Measurements from ENCODE around the gene LPO. TPM values are rescaled to one million over a fixed set of nuclear protein-coding genes. Genes with fewer than 3 reads are reported as not detected.

Gene LPO
- total RNA-seq, 2 donors from 2014 or later, result not detected

- no peaks in the 10 kb centered on the region for H3K9me3 ChIP-seq
- 79 to 92% methylated on average over 1 of the region's 1 CpG for WGBS, 2 donors
- H3K4me3 ChIP-seq, result no peak overlapping the region
- no peaks in the 10 kb centered on the region for H3K4me1 ChIP-seq
- no peaks in the 10 kb centered on the region for H3K27me3 ChIP-seq
- ATAC-seq (no peak), DNase-seq (no peak)
- H3K36me3 ChIP-seq (replicated peaks in 1 of 2; ENCODE audit: insufficient read depth in 1 of 2, low read depth in 2 of 2), result no peaks in the 10 kb centered on the region
- TF ChIP-seq CTCF (IDR thresholded peaks at IDR 0.05) (no peak), POLR2A (IDR thresholded peaks at IDR 0.05) (no peak)
- intact Hi-C loops (cut with DNase I), result no loop called here
- H3K27ac ChIP-seq, result no peak overlapping the region
Observed at GRCh38 chr17:58235821-58236220, 2.6 kb upstream of the LPO start.

GRCh38 chr17:58236394-58236793 is 2.0 kb upstream of the LPO start:
- WGBS, 2 donors, result 72 to 75% methylated on average over 2 of the region's 2 CpGs
- intact Hi-C loops (cut with DNase I), result no loop called here
- TF ChIP-seq POLR2A (IDR thresholded peaks at IDR 0.05) (no peak), CTCF (IDR thresholded peaks at IDR 0.05) (no peak)

GRCh38 chr17:58239987-58240386 is 1.6 kb downstream of the LPO start:
- Histone ChIP-seq H3K9me3 (no peaks in the 10 kb centered on the region), H3K36me3 (replicated peaks in 1 of 2; ENCODE audit: insufficient read depth in 1 of 2, low read depth in 2 of 2) (no peaks in the 10 kb centered on the region), H3K27ac (no peak overlapping the region), H3K4me3 (no peak overlapping the region), H3K4me1 (no peaks in the 10 kb centered on the region), H3K27me3 (no peaks in the 10 kb centered on the region)
- DNase-seq, result no peak
- ATAC-seq, result no peak
- TF ChIP-seq CTCF (IDR thresholded peaks at IDR 0.05) (no peak), POLR2A (IDR thresholded peaks at IDR 0.05) (no peak)
- WGBS, 2 donors, result 54 to 63% methylated on average over 1 of the region's 1 CpG
- intact Hi-C loops (cut with DNase I), result no loop called here

More at GRCh38 chr17:58236394-58236793, 2.0 kb upstream of the LPO start:
- Histone ChIP-seq H3K4me3 (no peak overlapping the region), H3K27me3 (no peaks in the 10 kb centered on the region), H3K27ac (no peak overlapping the region), H3K4me1 (no peaks in the 10 kb centered on the region), H3K9me3 (no peaks in the 10 kb centered on the region), H3K36me3 (replicated peaks in 1 of 2; ENCODE audit: insufficient read depth in 1 of 2, low read depth in 2 of 2) (no peaks in the 10 kb centered on the region)
- no peak for ATAC-seq
- DNase-seq, result no peak

DNA sequence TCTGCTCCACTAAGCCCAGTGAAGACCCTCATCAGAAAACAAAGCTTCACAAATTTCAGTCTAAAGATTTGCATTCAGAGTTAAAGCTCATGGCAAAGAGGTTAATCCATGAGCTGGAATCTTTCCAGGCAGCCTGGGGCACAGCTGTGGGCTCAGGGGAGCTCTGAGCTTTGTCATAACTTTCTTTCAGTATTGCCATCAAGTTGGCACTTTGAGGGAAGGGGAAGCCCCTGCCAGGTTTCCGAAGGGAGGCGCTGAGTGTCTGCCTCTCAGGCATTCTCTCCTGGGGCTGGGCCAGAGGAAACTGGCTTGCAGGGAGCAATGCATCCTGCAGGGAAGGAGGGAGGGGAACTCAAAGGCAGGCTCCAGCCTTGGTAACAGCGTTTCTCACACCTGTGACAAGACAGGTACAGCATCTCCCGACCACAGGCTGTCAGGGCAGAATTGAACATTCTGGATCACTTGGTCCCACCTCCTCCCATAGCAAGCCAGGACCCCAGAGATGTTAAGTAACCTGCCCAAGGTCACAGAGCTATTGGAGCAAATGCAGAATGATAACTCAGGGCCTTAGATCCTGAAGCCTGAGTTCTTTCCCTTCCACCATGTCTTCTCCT is 3.9 kb downstream of the LPO start:
- Histone ChIP-seq H3K4me1 (no peaks in the 10 kb centered on the region), H3K36me3 (replicated peaks in 1 of 2; ENCODE audit: insufficient read depth in 1 of 2, low read depth in 2 of 2) (no peaks in the 10 kb centered on the region), H3K27me3 (no peaks in the 10 kb centered on the region), H3K4me3 (no peak overlapping the region), H3K9me3 (no peaks in the 10 kb centered on the region), H3K27ac (no peak overlapping the region)
- ATAC-seq (no peak), DNase-seq (no peak)
- WGBS, 2 donors, result 0 to 9% methylated on average over 3 to 4 of the region's 4 CpGs
- intact Hi-C loops (cut with DNase I), result no loop called here
- no peak for TF ChIP-seq POLR2A (IDR thresholded peaks at IDR 0.05)
- no peak for TF ChIP-seq CTCF (IDR thresholded peaks at IDR 0.05)

DNA sequence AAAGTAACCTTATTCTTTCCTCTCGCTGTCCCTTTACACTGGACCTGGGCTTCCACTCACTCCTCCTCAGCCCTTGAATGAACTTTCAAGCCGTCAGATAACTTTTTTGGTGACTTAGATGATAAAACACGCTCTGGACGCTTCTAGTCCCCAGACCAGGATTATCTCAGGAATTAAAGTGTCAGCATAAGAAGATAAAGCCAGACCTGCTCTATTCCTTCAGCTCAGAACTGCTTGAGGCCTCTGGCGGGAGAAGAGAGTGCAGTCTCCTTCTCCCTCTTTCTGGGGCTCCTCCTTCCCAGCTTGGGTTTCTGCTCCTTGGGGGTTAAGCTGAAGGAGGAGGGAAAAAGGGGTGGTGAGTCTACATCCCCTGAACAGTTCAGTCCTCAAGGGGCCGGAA is 6.6 kb downstream of the LPO start:
- DNase-seq, result no peak
- Histone ChIP-seq H3K27ac (no peak overlapping the region), H3K4me3 (no peak overlapping the region), H3K27me3 (peaks cover 0 to 10% of the 10 kb centered on the region in 2 donors), H3K36me3 (replicated peaks in 1 of 2; ENCODE audit: insufficient read depth in 1 of 2, low read depth in 2 of 2) (no peaks in the 10 kb centered on the region), H3K9me3 (no peaks in the 10 kb centered on the region), H3K4me1 (peaks cover 12% of the 10 kb centered on the region)
- 73 to 74% methylated on average over 5 to 6 of the region's 6 CpGs for WGBS, 2 donors
- intact Hi-C loops (cut with DNase I), result no loop called here
- ATAC-seq, result no peak
- TF ChIP-seq CTCF (IDR thresholded peaks at IDR 0.05), result no peak
- no peak for TF ChIP-seq POLR2A (IDR thresholded peaks at IDR 0.05)

Data from body of pancreas (tissue), 4 donors.